Activated naive CD8-positive, alpha-beta T cell treated with anti-CD3 and anti-CD28 coated beads, Interleukin-2, amount 10 ng/mL, durations not matched to agents 7 days and 5 days (primary cell): ENCODE data around the gene S1PR4. TPM values are rescaled to one million over a fixed set of nuclear protein-coding genes. Genes with fewer than 3 reads are reported as not detected.
"Not testable (repeated sequence)": the region's sequence is repeated elsewhere in the genome, so short reads cannot be mapped to it uniquely, and the experiment has no call there.

ENCODE experiments used
- ATAC-seq: fragments of 150-1000 bp; cut with Tn5 transposase; one replicate; pipeline ENCODE4 v1.10.0; 2021; ENCODE audit warnings: low read depth, moderate library complexity
- POLR2A ChIA-PET: fragments of 350-600 bp; sonication (Branson Sonifier 250); formaldehyde crosslinking; loops from one replicate; lab custom pipeline; 2021; ENCODE audit warnings: antibody characterized with exemption; lab: Charles Lee
- DNase-seq: peaks from one replicate; pipeline ENCODE4 v3.0.0; 2021
- H3K27ac Mint-ChIP-seq: one replicate; pipeline ENCODE4 v1.8.0; 2022; ENCODE audit warnings: mild to moderate bottlenecking, mixed read lengths
- H3K27me3 Mint-ChIP-seq: one replicate; pipeline ENCODE4 v1.8.0; 2022; ENCODE audit warnings: mild to moderate bottlenecking, moderate library complexity, mixed read lengths
- H3K36me3 Mint-ChIP-seq: one replicate; pipeline ENCODE4 v1.8.0; 2021; ENCODE audit warnings: mild to moderate bottlenecking, mixed read lengths
- H3K4me1 Mint-ChIP-seq: one replicate; pipeline ENCODE4 v1.8.0; 2021; ENCODE audit warnings: mixed read lengths
- H3K4me3 Mint-ChIP-seq: one replicate; pipeline ENCODE4 v1.8.0; 2022; ENCODE audit warnings: mild to moderate bottlenecking, moderate library complexity, mixed read lengths
- H3K9me3 Mint-ChIP-seq: one replicate; pipeline ENCODE4 v1.8.0; 2021; ENCODE audit warnings: mixed read lengths
- total RNA-seq, 2 experiments: library from RNA; stranded (reverse); gene quantifications; one replicate each; pipeline ENCODE4 v1.2.3, GENCODE V29; 2021

The S1PR4 gene
- total RNA-seq, 2 experiments from 2014 or later, result 133 to 134 TPM

GRCh38 chr19:3198901-3199700 lies 20.5 kb downstream of the S1PR4 start:
- POLR2A ChIA-PET, result interaction anchor here (0.8 kb wide), 1 partner anchor 20 kb away, joined by 4 read pairs; no protein-coding TSS in a partner anchor
- Mint-ChIP-seq H3K9me3 (no peaks in the 10 kb centered on the region), H3K4me1 (no peaks in the 10 kb centered on the region), H3K4me3 (no peak overlapping the region), H3K27ac (no peak overlapping the region), H3K27me3 (no peaks in the 10 kb centered on the region), H3K36me3 (peaks cover 4% of the 10 kb centered on the region)
- ATAC-seq, result no peak
- no peak for DNase-seq

DNA sequence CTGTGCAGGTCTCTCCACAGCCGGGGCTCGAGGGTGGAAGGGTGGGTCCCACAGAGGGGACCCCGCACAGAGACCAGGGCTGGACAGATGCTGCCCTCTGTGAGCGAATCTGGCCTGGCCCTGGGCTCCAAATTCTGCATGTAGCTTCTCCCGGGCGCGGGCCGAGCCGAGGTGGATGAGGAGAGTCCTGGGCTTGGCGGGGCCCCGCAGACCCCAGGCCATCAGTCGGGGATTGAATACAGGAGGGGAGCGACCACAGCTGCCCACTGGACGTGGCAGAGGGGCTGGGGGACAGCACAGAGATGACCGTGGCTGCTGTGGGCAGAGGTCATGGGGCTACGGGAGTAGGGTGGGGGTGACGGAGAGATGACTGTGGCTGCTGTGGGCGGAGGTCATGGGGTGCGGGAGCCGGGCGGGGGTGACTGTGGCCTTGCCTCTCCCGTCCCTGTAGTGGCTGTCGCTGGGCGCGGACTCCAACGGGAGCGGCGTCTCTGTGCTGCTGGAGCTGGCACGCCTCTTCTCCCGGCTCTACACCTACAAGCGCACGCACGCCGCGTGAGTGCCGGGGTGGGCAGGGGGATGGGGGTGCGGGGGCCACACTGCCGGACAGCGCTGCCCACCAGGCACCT lies 22.6 kb downstream of the S1PR4 start:
- no peaks in the 10 kb centered on the region for H3K36me3 Mint-ChIP-seq
- POLR2A ChIA-PET, result interaction anchor here (0.6 kb wide), 1 partner anchor 353 kb away, joined by 3 read pairs; no protein-coding TSS in a partner anchor
- H3K4me1 Mint-ChIP-seq, result no peaks in the 10 kb centered on the region
- H3K9me3 Mint-ChIP-seq, result no peaks in the 10 kb centered on the region
- H3K27me3 Mint-ChIP-seq, result no peaks in the 10 kb centered on the region
- no peak overlapping the region for H3K27ac Mint-ChIP-seq
- no peak overlapping the region for H3K4me3 Mint-ChIP-seq
- no peak for DNase-seq
- ATAC-seq, result no peak

- H3K36me3 Mint-ChIP-seq, result no peaks in the 10 kb centered on the region
- no peak for DNase-seq
- H3K27ac Mint-ChIP-seq, result no peak overlapping the region
- no peaks in the 10 kb centered on the region for H3K27me3 Mint-ChIP-seq
- no peaks in the 10 kb centered on the region for H3K4me1 Mint-ChIP-seq
- no peak for ATAC-seq
- no peaks in the 10 kb centered on the region for H3K9me3 Mint-ChIP-seq
- POLR2A ChIA-PET, result no interaction called here
- H3K4me3 Mint-ChIP-seq, result no peak overlapping the region
Measured at GRCh38 chr19:3201911-3202310, 23.3 kb downstream of the S1PR4 start.

DNA sequence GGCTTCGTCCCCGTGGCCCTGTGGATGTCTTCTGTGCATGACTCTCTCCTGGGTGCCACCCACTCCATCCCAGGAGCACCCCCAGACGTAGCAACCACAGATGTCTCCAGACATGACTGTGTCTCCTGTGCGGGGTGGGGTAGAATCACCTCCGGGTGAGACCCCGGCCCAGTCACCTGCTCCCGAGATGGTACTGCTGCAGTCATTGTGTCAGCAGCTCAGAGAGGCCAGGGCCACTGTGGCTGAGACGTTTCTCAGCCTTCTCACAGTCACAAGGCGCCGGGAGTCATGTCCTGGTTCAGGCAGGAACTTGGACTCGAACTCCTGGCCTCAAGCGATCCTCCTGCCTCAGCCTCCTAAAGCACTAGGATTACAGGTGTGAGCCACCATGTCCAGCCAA lies 23.8 kb downstream of the S1PR4 start:
- POLR2A ChIA-PET, result interaction anchor here (0.6 to 1.6 kb wide), 2 partner anchors 16 to 65 kb away, joined by 4 read pairs; partner anchors contain the start of gene NCLN
- no peaks in the 10 kb centered on the region for H3K9me3 Mint-ChIP-seq
- H3K36me3 Mint-ChIP-seq, result no peaks in the 10 kb centered on the region
- no peaks in the 10 kb centered on the region for H3K27me3 Mint-ChIP-seq
- no peak overlapping the region for H3K4me3 Mint-ChIP-seq
- no peaks in the 10 kb centered on the region for H3K4me1 Mint-ChIP-seq
- ATAC-seq (no peak), DNase-seq (no peak)
- no peak overlapping the region for H3K27ac Mint-ChIP-seq

DNA sequence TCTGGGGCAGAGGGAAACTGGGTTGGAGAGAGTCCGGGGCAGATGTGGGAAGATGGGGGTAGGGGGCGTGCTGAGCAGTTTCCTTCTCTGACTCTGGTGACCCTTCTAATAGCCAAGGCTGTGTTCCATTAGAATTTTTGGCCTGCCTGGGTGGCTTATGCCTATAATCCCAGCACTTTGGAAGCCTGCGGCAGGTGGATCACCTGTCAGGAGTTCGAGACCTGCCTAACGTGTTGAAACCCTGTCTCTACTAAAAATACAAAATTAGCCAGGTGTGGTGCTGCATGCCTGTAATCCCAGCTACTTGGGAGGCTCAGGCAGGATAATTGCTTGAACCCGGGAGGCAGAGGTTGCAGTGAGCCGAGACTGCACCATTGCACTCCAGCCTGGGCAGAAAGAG lies 24.3 kb downstream of the S1PR4 start:
- not testable (repeated sequence) for H3K36me3 Mint-ChIP-seq, H3K27me3 Mint-ChIP-seq, H3K27ac Mint-ChIP-seq, ATAC-seq, H3K4me1 Mint-ChIP-seq, H3K9me3 Mint-ChIP-seq, DNase-seq, H3K4me3 Mint-ChIP-seq
- POLR2A ChIA-PET, result interaction anchor here (0.6 to 1.6 kb wide), 2 partner anchors 17 to 66 kb away, joined by 4 read pairs; partner anchors contain the start of gene NCLN

DNA sequence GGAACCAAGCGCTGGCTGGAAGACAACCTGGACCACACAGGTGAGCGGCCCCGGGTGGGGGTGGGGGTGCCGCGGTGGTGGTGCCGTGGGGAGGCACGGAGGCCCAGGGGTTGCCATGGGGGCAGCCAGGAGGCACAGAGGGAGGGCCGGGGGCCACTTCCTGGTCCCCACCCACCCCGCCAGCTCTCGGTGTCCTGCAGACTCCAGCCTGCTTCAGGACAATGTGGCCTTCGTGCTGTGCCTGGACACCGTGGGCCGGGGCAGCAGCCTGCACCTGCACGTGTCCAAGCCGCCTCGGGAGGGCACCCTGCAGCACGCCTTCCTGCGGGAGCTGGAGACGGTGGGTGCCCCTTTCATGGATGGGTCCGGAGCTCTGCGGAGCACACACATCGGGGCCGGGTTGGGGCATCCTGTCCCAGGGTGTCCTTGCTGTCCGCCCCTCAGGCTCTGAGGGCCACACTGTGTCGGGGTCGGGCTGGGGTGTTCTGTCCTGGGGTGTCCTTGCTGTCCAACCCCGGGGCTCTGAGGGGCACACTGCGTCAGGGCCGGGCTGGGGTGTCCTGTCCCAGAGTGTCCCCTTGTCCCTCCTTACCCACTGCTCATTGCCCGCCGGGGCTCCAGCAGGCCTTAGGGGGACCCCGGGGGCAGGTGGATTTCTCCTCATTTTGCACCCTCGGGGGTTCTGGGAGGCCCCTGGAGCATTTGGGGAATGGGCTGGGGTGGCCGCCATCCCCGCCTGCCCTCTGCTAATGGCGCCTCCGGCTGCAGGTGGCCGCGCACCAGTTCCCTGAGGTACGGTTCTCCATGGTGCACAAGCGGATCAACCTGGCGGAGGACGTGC lies 25.5 kb downstream of the S1PR4 start:
- DNase-seq (no peak), ATAC-seq (no peak)
- Mint-ChIP-seq H3K9me3 (no peaks in the 10 kb centered on the region), H3K36me3 (no peaks in the 10 kb centered on the region), H3K27ac (no peak overlapping the region), H3K27me3 (no peaks in the 10 kb centered on the region), H3K4me1 (no peaks in the 10 kb centered on the region), H3K4me3 (no peak overlapping the region)
- POLR2A ChIA-PET, result interaction anchor here (1.6 kb wide), 1 partner anchor 18 kb away, joined by 4 read pairs; the partner anchor contains the start of gene NCLN

DNA sequence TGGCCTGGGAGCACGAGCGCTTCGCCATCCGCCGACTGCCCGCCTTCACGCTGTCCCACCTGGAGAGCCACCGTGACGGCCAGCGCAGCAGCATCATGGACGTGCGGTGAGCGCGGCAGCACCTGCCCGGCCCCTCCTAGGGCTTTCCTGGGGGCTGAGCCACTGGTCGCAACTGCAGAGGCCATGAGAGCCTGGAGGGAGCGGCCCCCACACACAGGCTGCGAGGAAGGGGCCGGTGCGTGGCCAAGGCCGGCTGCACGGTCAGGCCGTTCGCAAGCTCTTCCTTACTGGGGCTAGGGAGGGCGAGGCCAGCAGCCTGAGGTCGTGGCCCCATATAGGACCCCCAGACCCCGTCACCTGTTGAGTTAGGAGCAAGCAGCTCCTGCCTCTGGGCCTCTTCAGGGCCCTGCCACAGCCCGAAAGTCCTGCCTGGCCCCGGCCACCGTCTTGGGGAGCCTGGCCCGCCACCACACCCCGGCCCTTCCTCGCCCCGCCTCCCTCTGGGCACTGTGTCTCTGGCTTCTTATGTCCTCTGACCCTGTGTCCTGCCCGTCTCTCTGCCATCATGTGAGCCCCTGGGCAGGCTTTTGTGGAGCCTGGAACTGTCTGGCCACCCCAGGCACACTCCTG lies 26.2 kb downstream of the S1PR4 start:
- ATAC-seq (no peak), DNase-seq (no peak)
- no peak overlapping the region for H3K4me3 Mint-ChIP-seq
- no peaks in the 10 kb centered on the region for H3K36me3 Mint-ChIP-seq
- H3K27me3 Mint-ChIP-seq, result no peaks in the 10 kb centered on the region
- no peak overlapping the region for H3K27ac Mint-ChIP-seq
- H3K9me3 Mint-ChIP-seq, result no peaks in the 10 kb centered on the region
- POLR2A ChIA-PET, result no interaction called here
- no peaks in the 10 kb centered on the region for H3K4me1 Mint-ChIP-seq

DNA sequence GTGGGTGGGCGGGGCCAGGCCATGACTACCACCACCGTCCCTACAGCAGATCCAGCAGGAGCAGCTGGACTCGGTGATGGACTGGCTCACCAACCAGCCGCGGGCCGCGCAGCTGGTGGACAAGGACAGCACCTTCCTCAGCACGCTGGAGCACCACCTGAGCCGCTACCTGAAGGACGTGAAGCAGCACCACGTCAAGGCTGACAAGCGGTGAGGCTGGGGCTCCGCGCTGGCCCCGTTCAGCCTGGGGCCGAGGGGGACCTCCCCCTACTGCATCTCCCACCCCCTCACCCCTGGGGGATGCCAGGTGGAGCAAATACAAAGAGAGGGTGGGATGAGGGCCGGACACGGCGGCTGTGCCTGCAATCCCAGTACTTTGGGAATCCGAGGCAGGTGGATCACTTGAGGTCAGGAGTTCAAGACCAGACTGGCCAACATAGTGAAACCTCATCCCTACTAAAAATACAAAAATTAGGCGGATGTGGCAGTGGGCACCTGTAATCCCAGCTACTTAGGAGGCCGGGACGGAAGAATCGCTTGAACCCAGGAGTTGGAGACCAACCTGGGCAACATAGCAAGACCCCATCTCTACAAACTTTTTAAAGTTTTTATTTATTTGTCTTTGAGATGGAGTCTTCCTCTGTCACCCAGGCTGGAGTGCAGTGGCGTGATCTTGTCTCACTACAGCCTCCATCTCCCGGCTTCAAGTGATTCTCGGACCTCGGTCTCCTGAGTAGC lies 27.8 kb downstream of the S1PR4 start:
- Mint-ChIP-seq H3K27me3 (no peaks in the 10 kb centered on the region), H3K27ac (no peak overlapping the region), H3K4me3 (no peak overlapping the region), H3K4me1 (no peaks in the 10 kb centered on the region), H3K36me3 (no peaks in the 10 kb centered on the region), H3K9me3 (no peaks in the 10 kb centered on the region)
- DNase-seq (no peak), ATAC-seq (no peak)
- POLR2A ChIA-PET, result interaction anchor here (0.7 kb wide), 2 partner anchors 45 to 1351 kb away, joined by 3 to 4 read pairs; no protein-coding TSS in a partner anchor

DNA sequence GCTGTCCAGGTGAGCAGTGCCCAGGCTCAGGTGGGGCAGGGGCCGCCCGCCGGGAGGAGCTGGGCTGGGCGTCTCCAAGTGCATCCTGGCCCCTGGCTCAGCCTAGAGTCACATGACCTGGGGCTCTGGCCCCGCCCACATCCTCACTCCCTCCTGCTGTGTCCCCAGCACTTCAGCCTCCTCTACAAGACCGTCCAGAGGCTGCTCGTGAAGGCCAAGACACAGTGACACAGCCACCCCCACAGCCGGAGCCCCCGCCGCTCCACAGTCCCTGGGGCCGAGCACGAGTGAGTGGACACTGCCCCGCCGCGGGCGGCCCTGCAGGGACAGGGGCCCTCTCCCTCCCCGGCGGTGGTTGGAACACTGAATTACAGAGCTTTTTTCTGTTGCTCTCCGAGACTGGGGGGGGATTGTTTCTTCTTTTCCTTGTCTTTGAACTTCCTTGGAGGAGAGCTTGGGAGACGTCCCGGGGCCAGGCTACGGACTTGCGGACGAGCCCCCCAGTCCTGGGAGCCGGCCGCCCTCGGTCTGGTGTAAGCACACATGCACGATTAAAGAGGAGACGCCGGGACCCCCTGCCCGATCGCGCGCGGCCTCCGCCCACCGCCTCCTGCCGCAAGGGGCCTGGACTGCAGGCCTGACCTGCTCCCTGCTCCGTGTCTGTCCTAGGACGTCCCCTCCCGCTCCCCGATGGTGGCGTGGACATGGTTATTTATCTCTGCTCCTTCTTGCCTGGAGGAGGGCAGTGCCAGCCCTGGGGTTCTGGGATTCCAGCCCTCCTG lies 29.1 kb downstream of the S1PR4 start:
- DNase-seq (no peak), ATAC-seq (no peak)
- Mint-ChIP-seq H3K4me1 (no peaks in the 10 kb centered on the region), H3K27ac (no peak overlapping the region), H3K9me3 (no peaks in the 10 kb centered on the region), H3K27me3 (no peaks in the 10 kb centered on the region), H3K36me3 (no peaks in the 10 kb centered on the region), H3K4me3 (no peak overlapping the region)
- POLR2A ChIA-PET, result interaction anchor here (1.0 kb wide), 1 partner anchor 25 kb away, joined by 3 read pairs; no protein-coding TSS in a partner anchor

GRCh38 chr19:3208317-3209207 lies 30.0 kb downstream of the S1PR4 start:
- DNase-seq, result no peak
- peaks cover 2% of the 10 kb centered on the region for H3K4me1 Mint-ChIP-seq
- no peak for ATAC-seq
- no peak overlapping the region for H3K4me3 Mint-ChIP-seq
- no peak overlapping the region for H3K27ac Mint-ChIP-seq
- no peaks in the 10 kb centered on the region for H3K9me3 Mint-ChIP-seq
- H3K27me3 Mint-ChIP-seq, result no peaks in the 10 kb centered on the region
- no peaks in the 10 kb centered on the region for H3K36me3 Mint-ChIP-seq
- POLR2A ChIA-PET, result interaction anchor here (1.0 kb wide), 1 partner anchor 25 kb away, joined by 3 read pairs; no protein-coding TSS in a partner anchor
